ENCODE results near the gene MVB12B.

DNA sequence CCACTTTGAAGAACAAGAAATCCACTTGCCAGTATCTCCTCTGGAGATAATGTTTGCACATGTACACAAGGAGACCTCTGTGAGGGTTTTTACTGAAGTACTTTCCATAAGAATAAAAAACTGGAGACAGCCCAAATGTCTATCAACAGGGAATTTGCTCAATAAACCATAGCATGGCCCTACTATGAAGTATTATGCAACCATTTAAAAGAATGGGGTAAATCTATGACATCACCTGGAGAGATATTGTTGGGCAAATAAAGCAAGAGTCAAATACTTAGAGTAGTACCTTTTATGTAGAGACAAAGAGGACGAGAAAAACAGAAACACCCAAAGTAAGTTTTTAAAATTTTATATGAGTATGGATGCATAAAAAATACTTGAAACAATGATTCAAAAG is 23.9 kb upstream of the MVB12B start:
- TF ChIP-seq POLR2AphosphoS5 (IDR thresholded peaks at IDR 0.05; ENCODE audit: low read depth) (no peak), GABPA (IDR thresholded peaks at IDR 0.05; ENCODE audit: low read depth) (no peak)
- TF ChIP-seq, protein P1, sequence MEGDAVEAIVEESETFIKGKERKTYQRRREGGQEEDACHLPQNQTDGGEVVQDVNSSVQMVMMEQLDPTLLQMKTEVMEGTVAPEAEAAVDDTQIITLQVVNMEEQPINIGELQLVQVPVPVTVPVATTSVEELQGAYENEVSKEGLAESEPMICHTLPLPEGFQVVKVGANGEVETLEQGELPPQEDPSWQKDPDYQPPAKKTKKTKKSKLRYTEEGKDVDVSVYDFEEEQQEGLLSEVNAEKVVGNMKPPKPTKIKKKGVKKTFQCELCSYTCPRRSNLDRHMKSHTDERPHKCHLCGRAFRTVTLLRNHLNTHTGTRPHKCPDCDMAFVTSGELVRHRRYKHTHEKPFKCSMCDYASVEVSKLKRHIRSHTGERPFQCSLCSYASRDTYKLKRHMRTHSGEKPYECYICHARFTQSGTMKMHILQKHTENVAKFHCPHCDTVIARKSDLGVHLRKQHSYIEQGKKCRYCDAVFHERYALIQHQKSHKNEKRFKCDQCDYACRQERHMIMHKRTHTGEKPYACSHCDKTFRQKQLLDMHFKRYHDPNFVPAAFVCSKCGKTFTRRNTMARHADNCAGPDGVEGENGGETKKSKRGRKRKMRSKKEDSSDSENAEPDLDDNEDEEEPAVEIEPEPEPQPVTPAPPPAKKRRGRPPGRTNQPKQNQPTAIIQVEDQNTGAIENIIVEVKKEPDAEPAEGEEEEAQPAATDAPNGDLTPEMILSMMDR (IDR thresholded peaks at IDR 0.05; ENCODE audit: insufficient read depth, low read length): no peak
- TF ChIP-seq, protein P2, sequence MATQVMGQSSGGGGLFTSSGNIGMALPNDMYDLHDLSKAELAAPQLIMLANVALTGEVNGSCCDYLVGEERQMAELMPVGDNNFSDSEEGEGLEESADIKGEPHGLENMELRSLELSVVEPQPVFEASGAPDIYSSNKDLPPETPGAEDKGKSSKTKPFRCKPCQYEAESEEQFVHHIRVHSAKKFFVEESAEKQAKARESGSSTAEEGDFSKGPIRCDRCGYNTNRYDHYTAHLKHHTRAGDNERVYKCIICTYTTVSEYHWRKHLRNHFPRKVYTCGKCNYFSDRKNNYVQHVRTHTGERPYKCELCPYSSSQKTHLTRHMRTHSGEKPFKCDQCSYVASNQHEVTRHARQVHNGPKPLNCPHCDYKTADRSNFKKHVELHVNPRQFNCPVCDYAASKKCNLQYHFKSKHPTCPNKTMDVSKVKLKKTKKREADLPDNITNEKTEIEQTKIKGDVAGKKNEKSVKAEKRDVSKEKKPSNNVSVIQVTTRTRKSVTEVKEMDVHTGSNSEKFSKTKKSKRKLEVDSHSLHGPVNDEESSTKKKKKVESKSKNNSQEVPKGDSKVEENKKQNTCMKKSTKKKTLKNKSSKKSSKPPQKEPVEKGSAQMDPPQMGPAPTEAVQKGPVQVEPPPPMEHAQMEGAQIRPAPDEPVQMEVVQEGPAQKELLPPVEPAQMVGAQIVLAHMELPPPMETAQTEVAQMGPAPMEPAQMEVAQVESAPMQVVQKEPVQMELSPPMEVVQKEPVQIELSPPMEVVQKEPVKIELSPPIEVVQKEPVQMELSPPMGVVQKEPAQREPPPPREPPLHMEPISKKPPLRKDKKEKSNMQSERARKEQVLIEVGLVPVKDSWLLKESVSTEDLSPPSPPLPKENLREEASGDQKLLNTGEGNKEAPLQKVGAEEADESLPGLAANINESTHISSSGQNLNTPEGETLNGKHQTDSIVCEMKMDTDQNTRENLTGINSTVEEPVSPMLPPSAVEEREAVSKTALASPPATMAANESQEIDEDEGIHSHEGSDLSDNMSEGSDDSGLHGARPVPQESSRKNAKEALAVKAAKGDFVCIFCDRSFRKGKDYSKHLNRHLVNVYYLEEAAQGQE (IDR thresholded peaks at IDR 0.05; ENCODE audit: insufficient replicate concordance, low read depth): no peak
